Subcutaneous adipose tissue (tissue), 4 donors: ENCODE data around the gene MRPS6. TPM values are rescaled to one million over a fixed set of nuclear protein-coding genes. Genes with fewer than 3 reads are reported as not detected.

Experiments used
- total RNA-seq, 4 donors: library from RNA; depleted of rRNA; stranded (reverse); fragments of >200 nt; gene quantifications; one replicate each; pipeline ENCODE4 v1.1.0, GENCODE V29; 2016
- TF ChIP-seq, protein P1 (sequence below): fragments of 450-650 bp; IDR thresholded peaks from one replicate; pipeline ENCODE4 v1.5.1; 2016; ENCODE audit warnings: low read depth, mild to moderate bottlenecking, control low read depth, antibody characterized with exemption, moderate library complexity

The MRPS6 gene
- total RNA-seq, 4 donors from 2014 or later, result 32.8 to 88.1 (median 68.5) TPM

DNA sequence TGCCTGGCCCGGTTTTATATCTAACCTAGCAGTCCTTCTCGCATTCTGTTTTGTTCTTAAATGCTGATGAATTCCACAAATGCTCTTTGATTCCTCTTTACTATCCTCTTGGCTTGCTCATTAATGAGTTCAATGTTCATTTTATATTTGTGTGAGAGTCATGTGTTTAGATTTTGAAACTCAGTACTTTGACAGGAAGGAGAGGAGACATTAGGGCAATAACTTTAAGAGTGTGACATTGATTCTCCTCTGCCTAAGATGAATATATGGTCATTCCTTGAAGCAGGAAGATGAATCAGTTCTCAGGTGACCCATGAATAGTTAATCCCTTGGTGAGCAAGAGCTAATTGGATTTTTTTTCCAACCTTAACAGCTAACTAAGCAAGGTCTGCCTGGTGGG lies 84.1 kb downstream of the MRPS6 start:
- TF ChIP-seq, protein P1, sequence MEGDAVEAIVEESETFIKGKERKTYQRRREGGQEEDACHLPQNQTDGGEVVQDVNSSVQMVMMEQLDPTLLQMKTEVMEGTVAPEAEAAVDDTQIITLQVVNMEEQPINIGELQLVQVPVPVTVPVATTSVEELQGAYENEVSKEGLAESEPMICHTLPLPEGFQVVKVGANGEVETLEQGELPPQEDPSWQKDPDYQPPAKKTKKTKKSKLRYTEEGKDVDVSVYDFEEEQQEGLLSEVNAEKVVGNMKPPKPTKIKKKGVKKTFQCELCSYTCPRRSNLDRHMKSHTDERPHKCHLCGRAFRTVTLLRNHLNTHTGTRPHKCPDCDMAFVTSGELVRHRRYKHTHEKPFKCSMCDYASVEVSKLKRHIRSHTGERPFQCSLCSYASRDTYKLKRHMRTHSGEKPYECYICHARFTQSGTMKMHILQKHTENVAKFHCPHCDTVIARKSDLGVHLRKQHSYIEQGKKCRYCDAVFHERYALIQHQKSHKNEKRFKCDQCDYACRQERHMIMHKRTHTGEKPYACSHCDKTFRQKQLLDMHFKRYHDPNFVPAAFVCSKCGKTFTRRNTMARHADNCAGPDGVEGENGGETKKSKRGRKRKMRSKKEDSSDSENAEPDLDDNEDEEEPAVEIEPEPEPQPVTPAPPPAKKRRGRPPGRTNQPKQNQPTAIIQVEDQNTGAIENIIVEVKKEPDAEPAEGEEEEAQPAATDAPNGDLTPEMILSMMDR, result no peak

GRCh38 chr21:34158866-34159835 lies 85.8 kb downstream of the MRPS6 start:
- TF ChIP-seq, protein P1, result no peak

- TF ChIP-seq, protein P1, result no peak
Observed at GRCh38 chr21:34166468-34166867, 93.1 kb downstream of the MRPS6 start.

- TF ChIP-seq, protein P1, result no peak
Observed at GRCh38 chr21:34170886-34171285, 97.5 kb downstream of the MRPS6 start.

GRCh38 chr21:34174470-34174869 lies 101.1 kb downstream of the MRPS6 start:
- TF ChIP-seq, protein P1, result no peak

- TF ChIP-seq, protein P1, result no peak
Observed at GRCh38 chr21:34176448-34176847, 103.1 kb downstream of the MRPS6 start.

GRCh38 chr21:34177919-34178567 lies 104.7 kb downstream of the MRPS6 start:
- TF ChIP-seq, protein P1, result no peak
